K562 (cell line): ENCODE measurements around the gene VPREB1. TPM values are rescaled to one million over a fixed set of nuclear protein-coding genes. Genes with fewer than 3 reads are reported as not detected.
"Not testable (repeated sequence)": the region's sequence is repeated elsewhere in the genome, so short reads cannot be mapped to it uniquely, and the experiment has no call there.

Experiments
- ATAC-seq: fragments of 200-7000 bp; cut with Tn5 transposase; 3 replicates; pipeline ENCODE4 v1.9.1; 2020; ENCODE audit warnings: moderate library complexity
- BruUV-seq: library from RNA; stranded (reverse); fragments of 400-500 nt; replicated peaks from 2 replicates; lab custom pipeline; 2021; lab: Mats Ljungman, UMichigan
- CTCF ChIA-PET: fragments of 300-600 bp; formaldehyde crosslinking; extraction: SDS; loops from one replicate; lab custom pipeline; 2021; ENCODE audit warnings: low intra/inter-chr PET ratio; lab: Yijun Ruan, JAX
- POLR2A ChIA-PET: fragments of 300-600, 350-650 bp; sonication (Branson Sonifier 250); formaldehyde crosslinking; extraction: SDS; loops from one replicate; lab custom pipeline; 2021; ENCODE audit warnings: antibody characterized with exemption, inconsistent platforms; lab: Yijun Ruan, JAX
- DNase-seq, 4 experiments: peaks; one replicate each; pipeline versions ENCODE4 v3.0.0 to v3.0.0-alpha.2; 2011 to 2018; ENCODE audit warnings: low spot score in 3 of 4, mixed read lengths in 3 of 4; ENCODE audit errors: extremely low read depth in 1 of 4
- FAIRE-seq: peaks from 2 replicates; lab custom pipeline; 2011; peaks lifted over from hg19 to GRCh38; lab: Jason Lieb, UNC
- H2AFZ ChIP-seq: 2 replicates; pipeline ENCODE4 v1.6.0; 2011; ENCODE audit warnings: low read depth, low read length, control low read depth, inconsistent platforms
- H3K27ac ChIP-seq: fragments of 200-600 bp; 3 replicates; pipeline ENCODE4 v1.8.0; 2011; ENCODE audit warnings: low read depth, mild to moderate bottlenecking, control low read depth, inconsistent platforms, low read length, moderate library complexity, mixed read lengths; ENCODE audit errors: extremely low read depth
- H3K27me3 ChIP-seq, 2 experiments: fragments of 300-600 bp in 1 of 2; 2 replicates in 1 of 2; 3 replicates in 1 of 2; pipeline versions ENCODE4 v1.6.0 to v1.8.0; 2011; ENCODE audit warnings: inconsistent platforms in 2 of 2, low read length in 2 of 2, mild to moderate bottlenecking in 1 of 2, mixed read lengths in 1 of 2, moderate library complexity in 1 of 2; ENCODE audit not compliant: control insufficient read depth in 2 of 2, insufficient read depth in 2 of 2
- H3K36me3 ChIP-seq: fragments of 300-600 bp; 3 replicates; pipeline ENCODE4 v1.8.0; 2011; ENCODE audit warnings: mild to moderate bottlenecking, low read length, inconsistent platforms; ENCODE audit not compliant: control insufficient read depth, insufficient read depth
- H3K4me1 ChIP-seq, 2 experiments: fragments of 200-600 bp in 1 of 2; replicated peaks in 1 of 2; 2 replicates in 1 of 2; 3 replicates in 1 of 2; pipeline versions ENCODE4 v1.5.1 to v1.8.0; 2011; ENCODE audit warnings: inconsistent platforms in 2 of 2, low read length in 2 of 2, mild to moderate bottlenecking in 1 of 2, mixed read lengths in 1 of 2, moderate library complexity in 1 of 2; ENCODE audit not compliant: control insufficient read depth in 2 of 2, insufficient read depth in 2 of 2
- H3K4me2 ChIP-seq: 2 replicates; pipeline ENCODE4 v1.6.1; 2011; ENCODE audit warnings: low read length, control low read depth, inconsistent platforms, mixed read lengths; ENCODE audit not compliant: insufficient read depth
- H3K4me3 ChIP-seq: fragments of 200-600 bp; sonication (generic), shearing (Covaris generic); 2 replicates; pipeline ENCODE4 v1.5.1; 2016; ENCODE audit warnings: control low read depth, inconsistent platforms
- H3K79me2 ChIP-seq: fragments of 200-600 bp; 3 replicates; pipeline ENCODE4 v1.8.0; 2011; ENCODE audit warnings: low read length, inconsistent platforms; ENCODE audit not compliant: control insufficient read depth, insufficient read depth
- H3K9ac ChIP-seq, 2 experiments: 2 replicates each; pipeline versions ENCODE4 v1.6.0 to v1.6.1; 2011; ENCODE audit warnings: low read depth in 2 of 2, low read length in 2 of 2, control low read depth in 1 of 2, inconsistent platforms in 1 of 2, mild to moderate bottlenecking in 1 of 2, mixed read lengths in 1 of 2; ENCODE audit not compliant: insufficient read depth in 1 of 2
- H3K9me1 ChIP-seq: one replicate; pipeline ENCODE4 v1.6.0; 2011; ENCODE audit warnings: inconsistent platforms, mild to moderate bottlenecking, low read length, moderate library complexity; ENCODE audit not compliant: control insufficient read depth, insufficient read depth
- H3K9me3 ChIP-seq: replicated peaks from 2 replicates; pipeline ENCODE4 v1.5.1; 2011; ENCODE audit warnings: low read depth, low read length, inconsistent platforms; ENCODE audit not compliant: control insufficient read depth, insufficient read depth
- H4K20me1 ChIP-seq: replicated peaks from 2 replicates; pipeline ENCODE4 v1.6.1; 2011; ENCODE audit warnings: low read length, inconsistent platforms, mixed read lengths; ENCODE audit not compliant: control insufficient read depth, insufficient read depth
- ATF3 ChIP-seq, 2 experiments: fragments of 450-650 bp in 1 of 2; sonication (generic) in 1 of 2; formaldehyde crosslinking in 1 of 2; IDR thresholded peaks in 1 of 2; conservative IDR thresholded peaks in 1 of 2; 2 replicates each; pipeline versions ENCODE4 v1.6.1 to v1.8.1; 2016 to 2023; ENCODE audit warnings: mild to moderate bottlenecking in 2 of 2, moderate library complexity in 2 of 2, inconsistent platforms in 1 of 2, missing genetic modification reagents in 1 of 2
- CEBPB ChIP-seq: fragments of 450-650 bp; IDR thresholded peaks from 2 replicates; pipeline ENCODE4 v1.6.1; 2016; ENCODE audit warnings: missing genetic modification characterization, missing compliant biosample characterization
- CXXC5 ChIP-seq: fragments of 250-450 bp; sonication (Bioruptor Pico); IDR thresholded peaks from 2 replicates; pipeline ENCODE4 v1.8.0; 2022; ENCODE audit warnings: inconsistent platforms, mild to moderate bottlenecking, moderate library complexity
- JUNB ChIP-seq: fragments of 450-650 bp; formaldehyde crosslinking; conservative IDR thresholded peaks from 2 replicates; pipeline ENCODE4 v1.4.0; 2020; ENCODE audit warnings: mild to moderate bottlenecking
- KLF1 ChIP-seq: fragments of 450-650 bp; IDR thresholded peaks from 2 replicates; pipeline ENCODE4 v1.6.1; 2016; ENCODE audit warnings: missing genetic modification characterization, missing compliant biosample characterization
- MYNN ChIP-seq, 2 experiments: sonication (generic); formaldehyde crosslinking in 1 of 2; IDR thresholded peaks; 2 replicates each; pipeline versions ENCODE4 v1.5.0 to v1.6.1; 2016 to 2020; ENCODE audit warnings: antibody characterized with exemption in 1 of 2, missing genetic modification reagents in 1 of 2
- PBX2 ChIP-seq, 2 experiments: IDR thresholded peaks in 1 of 2; conservative IDR thresholded peaks in 1 of 2; 2 replicates each; pipeline ENCODE4 v1.6.1; 2016; ENCODE audit warnings: low read depth in 2 of 2, mild to moderate bottlenecking in 1 of 2, missing compliant biosample characterization in 1 of 2, missing genetic modification characterization in 1 of 2, moderate library complexity in 1 of 2
- SMAD4 ChIP-seq: fragments of 250-450 bp; sonication (Bioruptor Pico); conservative IDR thresholded peaks from 2 replicates; pipeline ENCODE4 v1.8.0; 2021; ENCODE audit warnings: inconsistent platforms, mild to moderate bottlenecking, moderate library complexity
- ZBTB17 ChIP-seq: fragments of 450-650 bp; formaldehyde crosslinking; IDR thresholded peaks from 2 replicates; pipeline ENCODE4 v1.4.0; 2020; ENCODE audit warnings: mild to moderate bottlenecking
- ZNF354B ChIP-seq: fragments of 250-450 bp; sonication (Bioruptor Pico); IDR thresholded peaks from 2 replicates; pipeline ENCODE4 v1.4.0; 2020
- WGBS: fragments of 100-300 bp; shearing (Covaris generic); methylation state at CpG from one replicate; pipeline ENCODE4 v1.1.6; 2016; ENCODE audit warnings: low coverage, mixed read lengths; ENCODE audit not compliant: insufficient coverage; ENCODE audit errors: missing lambda C conversion rate; 5-methylcytosine and 5-hydroxymethylcytosine counted together
- in situ Hi-C: fragments of 300-500 bp; cut with MboI; formaldehyde crosslinking; loops from 4 replicates; pipeline ENCODE4 v1.15.0; 2018; ENCODE audit warnings: inconsistent platforms, mixed read lengths
- intact Hi-C: fragments of 100-400 bp; cut with micrococcal nuclease; formaldehyde crosslinking; loops from 2 replicates; pipeline ENCODE4 v1.14.2; 2022
- polyA plus RNA-seq, 8 experiments: library from polyadenylated mRNA; depleted of rRNA in 4 of 8; stranded (reverse) in 5 of 8; unstranded in 3 of 8; fragments of >200 nt; fragmentation: Nextera tagmentation in 2 of 8; fragmentation: Illumina TruSeq in 1 of 8; extraction: Ambion mirVana in 2 of 8; extraction: Trizol in 1 of 8; gene quantifications; 2 replicates each; pipeline versions ENCODE4 v1.2.1 to v1.2.3, GENCODE V29; 2011 to 2014; ENCODE audit warnings: inconsistent platforms in 1 of 8, missing spikeins in 1 of 8
- total RNA-seq, 7 experiments: library from RNA; depleted of rRNA in 6 of 7; stranded (reverse); fragments of >200 nt in 6 of 7; fragmentation: Illumina TruSeq in 2 of 7; extraction: Trizol in 2 of 7; gene quantifications; 2 replicates each; pipeline versions ENCODE4 v1.2.1 to v1.2.3, GENCODE V29; 2011 to 2021; ENCODE audit warnings: low replicate concordance in 1 of 7
- TF ChIP-seq, protein P1 (sequence below): fragments of 450-650 bp; IDR thresholded peaks from 2 replicates; pipeline ENCODE4 v1.6.1; 2016

The VPREB1 gene
- total and polyA plus RNA-seq, 9 of the 15 experiments (the other 6 are each of a cell fraction or from before 2014, with no cell fraction given) = not detected

DNA sequence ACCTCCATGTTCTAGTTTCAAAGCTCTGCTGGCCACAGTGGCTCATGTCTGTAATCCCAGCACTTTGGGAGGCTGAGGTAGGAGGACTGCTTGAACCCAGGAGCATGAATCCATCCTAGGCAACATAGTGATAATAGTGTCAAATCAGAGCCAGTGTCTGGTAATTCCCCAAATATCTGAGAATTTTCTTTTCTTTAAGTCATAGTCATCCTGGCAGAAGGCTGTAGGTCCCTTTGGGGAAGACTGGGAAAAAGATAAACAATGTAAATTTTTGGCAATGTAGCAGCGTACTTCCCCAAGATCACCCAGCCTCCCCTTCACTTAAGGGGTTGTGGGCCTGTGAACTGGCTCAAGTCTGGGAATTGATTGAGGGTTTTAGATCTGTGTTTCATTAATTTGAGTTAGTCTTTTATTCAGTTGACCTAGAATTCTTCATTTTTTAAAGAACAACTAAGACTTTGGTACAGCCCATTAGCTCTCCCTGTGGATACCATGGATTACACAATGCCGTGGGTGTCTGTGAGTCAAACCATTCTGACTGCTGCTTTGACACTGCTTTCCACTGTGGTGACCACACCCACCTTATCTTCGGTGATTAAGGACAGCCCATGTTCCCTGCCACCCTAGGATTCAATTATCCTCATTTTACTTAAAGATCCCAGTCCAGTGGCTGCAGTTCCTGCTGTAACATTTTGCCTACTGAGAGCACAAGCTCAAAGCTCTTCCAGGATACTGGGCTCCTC, 17.9 kb downstream of the VPREB1 start:
- H3K36me3 ChIP-seq; H3K9ac ChIP-seq; H2AFZ ChIP-seq; H3K27ac ChIP-seq; intact Hi-C loops; BruUV-seq; CTCF ChIA-PET; H3K27me3 ChIP-seq; in situ Hi-C loops; H3K4me3 ChIP-seq; H3K4me1 ChIP-seq; H3K79me2 ChIP-seq; FAIRE-seq; H3K4me2 ChIP-seq; POLR2A ChIA-PET; H3K9me3 ChIP-seq; ATAC-seq; H3K9me1 ChIP-seq; H4K20me1 ChIP-seq; TF ChIP-seq MYNN (CRISPR knock-in tag; IDR thresholded peaks at IDR 0.05); PBX2 (CRISPR knock-in tag; IDR thresholded peaks at IDR 0.05; ENCODE audit: low read depth); ATF3 (CRISPR knock-in tag; conservative IDR thresholded peaks at IDR 0.05): not testable (repeated sequence)
- peak; percentile 25 to 75 (median 46) for DNase-seq
- 14% methylated on average over 3 of the region's 3 CpGs for WGBS
- TF ChIP-seq MYNN (IDR thresholded peaks at IDR 0.05) (peak; percentile 92), PBX2 (tag; conservative IDR thresholded peaks at IDR 0.05; ENCODE audit: low read depth) (0 out of 2 replicates have a peak, but pooled peaks have one; percentile 29), JUNB (0 out of 2 replicates have a peak, but pooled peaks have one; percentile 6), ZNF354B (CRISPR knock-in tag) (0 out of 2 replicates have a peak, but pooled peaks have one; percentile 22), ZBTB17 (0 out of 2 replicates have a peak, but pooled peaks have one; percentile 37), SMAD4 (CRISPR knock-in tag) (peak; percentile 68), CEBPB (peak; percentile 95), CXXC5 (CRISPR knock-in tag) (0 out of 2 replicates have a peak, but pooled peaks have one; percentile 10), KLF1 (tag) (peak; percentile 97), ATF3 (IDR thresholded peaks at IDR 0.05) (peak; percentile 50; the same call in 1 of the 2 replicates)
- TF ChIP-seq, protein P1, sequence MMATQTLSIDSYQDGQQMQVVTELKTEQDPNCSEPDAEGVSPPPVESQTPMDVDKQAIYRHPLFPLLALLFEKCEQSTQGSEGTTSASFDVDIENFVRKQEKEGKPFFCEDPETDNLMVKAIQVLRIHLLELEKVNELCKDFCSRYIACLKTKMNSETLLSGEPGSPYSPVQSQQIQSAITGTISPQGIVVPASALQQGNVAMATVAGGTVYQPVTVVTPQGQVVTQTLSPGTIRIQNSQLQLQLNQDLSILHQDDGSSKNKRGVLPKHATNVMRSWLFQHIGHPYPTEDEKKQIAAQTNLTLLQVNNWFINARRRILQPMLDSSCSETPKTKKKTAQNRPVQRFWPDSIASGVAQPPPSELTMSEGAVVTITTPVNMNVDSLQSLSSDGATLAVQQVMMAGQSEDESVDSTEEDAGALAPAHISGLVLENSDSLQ = peak; percentile 57; the same call in 1 of the 2 replicates
